Activated CD4-positive, alpha-beta memory T cell treated with anti-CD3 and anti-CD28 coated beads, Interleukin-2, amount 10 ng/mL, durations not matched to agents 7 days and 5 days (primary cell): Measurements from ENCODE around the gene LETM1. TPM values are rescaled to one million over a fixed set of nuclear protein-coding genes. Genes with fewer than 3 reads are reported as not detected.

Source experiments
- CTCF ChIA-PET: fragments of 350-600 bp; sonication (Branson Sonifier 250); formaldehyde crosslinking; loops from one replicate; lab custom pipeline; 2021; ENCODE audit warnings: antibody characterized with exemption, inconsistent platforms; lab: Charles Lee
- POLR2A ChIA-PET: fragments of 350-600 bp; sonication (Branson Sonifier 250); formaldehyde crosslinking; loops from one replicate; lab custom pipeline; 2021; ENCODE audit warnings: antibody characterized with exemption; lab: Charles Lee
- DNase-seq: peaks from one replicate; pipeline ENCODE4 v3.0.0-alpha.2; 2020
- H3K27ac Mint-ChIP-seq: one replicate; pipeline ENCODE4 v1.8.0; 2021; ENCODE audit warnings: mild to moderate bottlenecking, mixed read lengths
- H3K27me3 Mint-ChIP-seq: one replicate; pipeline ENCODE4 v1.8.0; 2021; ENCODE audit warnings: mixed read lengths
- H3K36me3 Mint-ChIP-seq: one replicate; pipeline ENCODE4 v1.8.0; 2021; ENCODE audit warnings: low read depth, mixed read lengths
- H3K4me1 Mint-ChIP-seq: one replicate; pipeline ENCODE4 v1.8.0; 2021; ENCODE audit warnings: mixed read lengths
- H3K4me3 Mint-ChIP-seq: one replicate; pipeline ENCODE4 v1.8.0; 2021; ENCODE audit warnings: mild to moderate bottlenecking, mixed read lengths
- H3K9me3 Mint-ChIP-seq: one replicate; pipeline ENCODE4 v1.8.0; 2021; ENCODE audit warnings: mixed read lengths
- total RNA-seq, 2 experiments: library from RNA; stranded (reverse); gene quantifications; one replicate each; pipeline ENCODE4 v1.2.3, GENCODE V29; 2021

The LETM1 gene
- total RNA-seq, 2 experiments from 2014 or later: 36.6 to 39.3 TPM

- H3K4me1 Mint-ChIP-seq: no peaks in the 10 kb centered on the region
- CTCF ChIA-PET: interaction anchor here (1.7 kb wide), 1 partner anchor 31 kb away, joined by 6 read pairs; no protein-coding TSS in a partner anchor
Measured at GRCh38 chr4:1778642-1779392, 77.1 kb downstream of the LETM1 start.

GRCh38 chr4:1777822-1778641, 77.9 kb downstream of the LETM1 start:
- ChIA-PET POLR2A (interaction anchor here (0.8 kb wide), 1 partner anchor 24 kb away, joined by 3 read pairs; no protein-coding TSS in a partner anchor), CTCF (interaction anchor here (1.0 to 1.7 kb wide), 2 partner anchors 30 to 138 kb away, joined by 3 to 6 read pairs; no protein-coding TSS in a partner anchor)
- Mint-ChIP-seq H3K4me3 (no peak overlapping the region), H3K9me3 (no peaks in the 10 kb centered on the region), H3K27ac (no peak overlapping the region), H3K4me1 (no peaks in the 10 kb centered on the region), H3K27me3 (no peaks in the 10 kb centered on the region), H3K36me3 (no peaks in the 10 kb centered on the region)
- no peak for DNase-seq

More at GRCh38 chr4:1778642-1779392, 77.1 kb downstream of the LETM1 start:
- no peak overlapping the region for H3K27ac Mint-ChIP-seq
- H3K9me3 Mint-ChIP-seq: no peaks in the 10 kb centered on the region
- DNase-seq: no peak
- no peaks in the 10 kb centered on the region for H3K27me3 Mint-ChIP-seq
- POLR2A ChIA-PET: no interaction called here
- H3K4me3 Mint-ChIP-seq: no peak overlapping the region
- H3K36me3 Mint-ChIP-seq: no peaks in the 10 kb centered on the region

GRCh38 chr4:1776521-1777161, 79.3 kb downstream of the LETM1 start:
- Mint-ChIP-seq H3K36me3 (no peaks in the 10 kb centered on the region), H3K27ac (no peak overlapping the region), H3K9me3 (no peaks in the 10 kb centered on the region), H3K4me3 (no peak overlapping the region), H3K4me1 (peaks cover 1% of the 10 kb centered on the region), H3K27me3 (no peaks in the 10 kb centered on the region)
- ChIA-PET POLR2A (no interaction called here), CTCF (interaction anchor here (1.0 to 1.7 kb wide), 3 partner anchors 15 to 140 kb away, joined by 3 to 6 read pairs (median 3); no protein-coding TSS in a partner anchor)
- no peak for DNase-seq

GRCh38 chr4:1775731-1776500, 80.0 kb downstream of the LETM1 start:
- POLR2A ChIA-PET: interaction anchor here (1.2 kb wide), 1 partner anchor 36 kb away, joined by 3 read pairs; no protein-coding TSS in a partner anchor
- H3K4me1 Mint-ChIP-seq: peaks cover 1% of the 10 kb centered on the region
- no peaks in the 10 kb centered on the region for H3K9me3 Mint-ChIP-seq
- H3K27ac Mint-ChIP-seq: no peak overlapping the region
- CTCF ChIA-PET: interaction anchor here (0.9 to 1.2 kb wide), 2 partner anchors 11 to 15 kb away, joined by 3 read pairs; no protein-coding TSS in a partner anchor
- H3K27me3 Mint-ChIP-seq: no peaks in the 10 kb centered on the region
- no peak overlapping the region for H3K4me3 Mint-ChIP-seq
- DNase-seq: no peak
- no peaks in the 10 kb centered on the region for H3K36me3 Mint-ChIP-seq

GRCh38 chr4:1773754-1774153, 82.2 kb downstream of the LETM1 start:
- Mint-ChIP-seq H3K4me1 (peaks cover 1% of the 10 kb centered on the region), H3K27ac (no peak overlapping the region), H3K36me3 (no peaks in the 10 kb centered on the region), H3K9me3 (no peaks in the 10 kb centered on the region), H3K27me3 (no peaks in the 10 kb centered on the region), H3K4me3 (no peak overlapping the region)
- POLR2A ChIA-PET: no interaction called here
- CTCF ChIA-PET: interaction anchor here (1.1 kb wide), 1 partner anchor 10 kb away, joined by 3 read pairs; no protein-coding TSS in a partner anchor
- no peak for DNase-seq

GRCh38 chr4:1772853-1773538, 83.0 kb downstream of the LETM1 start:
- peaks cover 4% of the 10 kb centered on the region for H3K27me3 Mint-ChIP-seq
- CTCF ChIA-PET: interaction anchor here (1.1 kb wide), 1 partner anchor 11 kb away, joined by 3 read pairs; no protein-coding TSS in a partner anchor
- H3K36me3 Mint-ChIP-seq: no peaks in the 10 kb centered on the region
- H3K4me1 Mint-ChIP-seq: peaks cover 2% of the 10 kb centered on the region
- H3K4me3 Mint-ChIP-seq: no peak overlapping the region
- POLR2A ChIA-PET: no interaction called here
- no peaks in the 10 kb centered on the region for H3K9me3 Mint-ChIP-seq
- H3K27ac Mint-ChIP-seq: no peak overlapping the region
- no peak for DNase-seq

- ChIA-PET CTCF (no interaction called here), POLR2A (no interaction called here)
- no peaks in the 10 kb centered on the region for H3K36me3 Mint-ChIP-seq
- peaks cover 5% of the 10 kb centered on the region for H3K4me1 Mint-ChIP-seq
- H3K27me3 Mint-ChIP-seq: peaks cover 6% of the 10 kb centered on the region
- DNase-seq: no peak
- no peak overlapping the region for H3K4me3 Mint-ChIP-seq
- no peak overlapping the region for H3K27ac Mint-ChIP-seq
- no peaks in the 10 kb centered on the region for H3K9me3 Mint-ChIP-seq
Measured at GRCh38 chr4:1771555-1772305, 84.2 kb downstream of the LETM1 start.

- Mint-ChIP-seq H3K4me3 (no peak overlapping the region), H3K27me3 (peaks cover 6% of the 10 kb centered on the region), H3K27ac (no peak overlapping the region), H3K4me1 (peaks cover 5% of the 10 kb centered on the region), H3K9me3 (no peaks in the 10 kb centered on the region), H3K36me3 (no peaks in the 10 kb centered on the region)
- ChIA-PET CTCF (interaction anchor here (0.6 kb wide), 1 partner anchor 137 kb away, joined by 6 read pairs; no protein-coding TSS in a partner anchor), POLR2A (no interaction called here)
- no peak for DNase-seq
Measured at GRCh38 chr4:1770791-1771231, 85.1 kb downstream of the LETM1 start.

- CTCF ChIA-PET: interaction anchor here (0.6 kb wide), 1 partner anchor 137 kb away, joined by 6 read pairs; no protein-coding TSS in a partner anchor
- no peaks in the 10 kb centered on the region for H3K9me3 Mint-ChIP-seq
- DNase-seq: no peak
- H3K4me1 Mint-ChIP-seq: peaks cover 6% of the 10 kb centered on the region
- POLR2A ChIA-PET: no interaction called here
- H3K27me3 Mint-ChIP-seq: peaks cover 10% of the 10 kb centered on the region
- no peak overlapping the region for H3K4me3 Mint-ChIP-seq
- H3K27ac Mint-ChIP-seq: no peak overlapping the region
- H3K36me3 Mint-ChIP-seq: no peaks in the 10 kb centered on the region
Measured at GRCh38 chr4:1770245-1770644, 85.7 kb downstream of the LETM1 start.

- ChIA-PET CTCF (no interaction called here), POLR2A (no interaction called here)
- no peaks in the 10 kb centered on the region for H3K9me3 Mint-ChIP-seq
- H3K4me3 Mint-ChIP-seq: no peak overlapping the region
- H3K4me1 Mint-ChIP-seq: peaks cover 6% of the 10 kb centered on the region
- H3K36me3 Mint-ChIP-seq: no peaks in the 10 kb centered on the region
- H3K27me3 Mint-ChIP-seq: peaks cover 12% of the 10 kb centered on the region
- DNase-seq: no peak
- no peak overlapping the region for H3K27ac Mint-ChIP-seq
Measured at GRCh38 chr4:1769692-1770091, 86.3 kb downstream of the LETM1 start.
